ENCODE data around the gene MFSD8.
A peak's percentile ranks its signal among the peaks of the same experiment; 100 is the strongest.
"Not testable (repeated sequence)": the region's sequence is repeated elsewhere in the genome, so short reads cannot be mapped to it uniquely, and the experiment has no call there.

The MFSD8 gene

DNA sequence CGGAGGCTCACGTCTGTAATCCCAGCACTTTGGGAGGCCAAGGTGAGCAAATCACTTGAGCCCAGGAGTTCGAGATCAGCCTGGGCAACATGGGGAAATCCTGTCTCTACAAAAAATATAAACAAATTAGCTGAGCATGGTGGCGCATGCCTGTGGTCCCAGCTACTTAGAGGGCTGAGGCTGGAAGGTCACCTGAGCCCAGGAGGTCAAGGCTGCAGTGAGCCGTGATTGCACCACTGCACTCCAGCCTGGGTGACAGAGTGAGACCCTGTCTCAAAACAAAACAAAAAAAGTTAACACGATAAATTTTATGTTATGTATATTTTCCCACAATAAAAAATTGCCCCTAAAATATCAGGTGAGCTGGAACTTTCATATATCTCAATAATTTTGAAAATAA, 33.1 kb downstream of the MFSD8 start:
- DNase-seq (ENCODE audit: low read depth) = not testable (repeated sequence)

GRCh38 chr4:127930175-127930574, 34.8 kb downstream of the MFSD8 start:
- DNase-seq (ENCODE audit: low read depth) = no peak

DNA sequence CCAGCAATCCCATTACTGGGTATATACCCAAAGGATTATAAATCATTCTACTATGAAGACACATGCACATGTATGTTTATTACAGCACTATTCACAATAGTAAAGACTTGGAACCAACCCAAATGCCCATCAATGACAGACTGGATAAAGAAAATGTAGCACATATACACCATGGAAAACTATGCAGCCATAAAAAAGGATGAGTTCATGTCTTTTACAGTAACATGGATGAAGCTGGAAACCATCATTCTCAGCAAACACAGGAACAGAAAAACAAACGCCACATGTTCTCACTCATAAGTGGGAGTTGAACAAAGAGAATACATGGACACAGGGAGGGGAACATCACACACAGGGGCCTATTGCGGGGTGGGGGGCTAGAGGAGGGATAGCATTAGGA, 39.3 kb downstream of the MFSD8 start:
- not testable (repeated sequence) for DNase-seq (ENCODE audit: low read depth)

DNA sequence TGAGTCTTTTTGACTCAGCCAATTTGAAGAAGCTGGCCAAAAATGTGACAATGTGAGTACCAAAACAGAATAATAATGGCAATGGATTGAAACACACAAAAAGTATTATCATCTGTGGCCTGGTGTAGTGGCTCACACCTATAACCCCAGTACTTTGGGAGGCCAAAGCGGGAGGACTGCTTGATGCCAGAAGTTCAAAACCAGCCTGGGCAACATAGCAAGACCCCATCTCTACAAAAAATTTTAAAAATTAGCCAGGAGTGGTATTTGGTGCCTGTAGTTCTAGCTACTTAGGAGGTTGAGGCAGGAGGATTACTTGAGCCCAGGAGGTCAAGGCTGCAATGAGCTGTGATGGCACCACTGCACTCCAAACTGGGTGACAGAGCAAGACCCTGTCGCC, 42.7 kb downstream of the MFSD8 start:
- DNase-seq (ENCODE audit: low read depth) = no peak

DNA sequence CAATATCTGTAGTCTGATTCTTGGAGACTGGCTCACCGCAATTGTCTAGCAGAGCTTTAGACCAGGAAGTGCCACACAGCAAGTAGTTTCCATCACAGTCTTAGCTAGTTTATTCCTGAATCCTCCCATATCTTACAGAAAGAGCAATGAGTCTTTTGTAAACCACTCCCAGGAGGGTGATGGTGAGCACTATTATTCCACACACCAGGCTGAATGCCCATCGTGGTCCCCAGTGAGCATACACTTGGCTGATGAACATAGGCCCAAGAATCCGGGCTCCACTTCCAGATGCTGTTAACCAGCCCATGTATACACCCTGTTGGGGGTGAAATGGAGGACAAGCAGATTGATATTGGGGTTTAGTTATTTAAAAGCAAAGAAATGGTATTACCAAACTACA, 44.5 kb downstream of the MFSD8 start:
- DNase-seq (ENCODE audit: low read depth) = no peak

- no peak for DNase-seq (ENCODE audit: low read depth)
Measured at GRCh38 chr4:127917151-127917550, 47.8 kb downstream of the MFSD8 start.

- no peak for DNase-seq (ENCODE audit: low read depth)
Measured at GRCh38 chr4:127916512-127916911, 48.5 kb downstream of the MFSD8 start.

- DNase-seq (ENCODE audit: low read depth) = no peak
Measured at GRCh38 chr4:127905029-127905428, 59.9 kb downstream of the MFSD8 start.

- DNase-seq (ENCODE audit: low read depth) = not testable (repeated sequence)
Measured at GRCh38 chr4:127899682-127900081, 65.3 kb downstream of the MFSD8 start.

DNA sequence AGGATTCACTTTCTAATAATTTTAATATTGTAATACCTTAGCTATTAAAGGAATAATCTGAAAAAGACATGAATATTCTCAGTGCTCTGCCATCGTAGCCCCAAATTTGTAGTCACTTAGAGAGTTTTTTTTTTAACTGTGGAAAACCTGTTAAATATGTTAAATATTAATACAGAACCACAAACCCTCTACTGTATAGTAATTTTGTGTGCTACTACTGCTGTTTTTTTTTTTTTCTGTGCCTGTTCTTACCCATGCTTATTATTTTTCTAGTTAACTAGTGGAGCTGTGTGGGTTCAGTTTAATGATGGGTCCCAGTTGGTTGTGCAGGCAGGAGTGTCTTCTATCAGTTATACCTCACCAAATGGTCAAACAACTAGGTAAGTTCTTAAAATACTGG, 68.4 kb downstream of the MFSD8 start:
- DNase-seq (ENCODE audit: low read depth) = no peak

GRCh38 chr4:127896069-127896468, 68.9 kb downstream of the MFSD8 start:
- DNase-seq (ENCODE audit: low read depth) = no peak

- no peak for DNase-seq (ENCODE audit: low read depth)
Measured at GRCh38 chr4:127889903-127890302, 75.1 kb downstream of the MFSD8 start.

DNA sequence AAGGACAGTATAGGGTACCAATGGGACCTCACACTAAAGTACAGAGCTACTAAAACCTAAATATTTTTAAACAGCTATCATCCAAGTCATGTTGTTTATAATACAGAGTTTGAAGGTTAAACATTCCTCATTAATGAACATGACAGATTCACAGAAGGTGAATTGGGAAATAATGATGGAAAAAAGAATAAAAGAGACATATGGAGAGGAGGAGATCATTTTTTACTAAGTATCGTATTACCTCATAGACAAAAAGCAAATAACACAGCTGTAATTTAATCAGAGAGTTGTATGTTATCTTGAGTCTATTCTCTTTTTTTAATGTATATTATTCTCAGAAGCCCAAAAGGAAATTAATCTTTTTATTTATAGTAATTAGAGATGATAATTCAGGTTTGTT, 76.4 kb downstream of the MFSD8 start:
- no peak for DNase-seq (ENCODE audit: low read depth)

- no peak for DNase-seq (ENCODE audit: low read depth)
Measured at GRCh38 chr4:127881563-127881864, 83.5 kb downstream of the MFSD8 start.

- DNase-seq (ENCODE audit: low read depth) = peak; percentile 91
Measured at GRCh38 chr4:127880763-127881562, 84.0 kb downstream of the MFSD8 start, which contains the start of gene PLK4. TSS of gene PLK4 (plus strand) at chr4:127880893. CDS start at chr4:127881135, 242 bp downstream.

DNA sequence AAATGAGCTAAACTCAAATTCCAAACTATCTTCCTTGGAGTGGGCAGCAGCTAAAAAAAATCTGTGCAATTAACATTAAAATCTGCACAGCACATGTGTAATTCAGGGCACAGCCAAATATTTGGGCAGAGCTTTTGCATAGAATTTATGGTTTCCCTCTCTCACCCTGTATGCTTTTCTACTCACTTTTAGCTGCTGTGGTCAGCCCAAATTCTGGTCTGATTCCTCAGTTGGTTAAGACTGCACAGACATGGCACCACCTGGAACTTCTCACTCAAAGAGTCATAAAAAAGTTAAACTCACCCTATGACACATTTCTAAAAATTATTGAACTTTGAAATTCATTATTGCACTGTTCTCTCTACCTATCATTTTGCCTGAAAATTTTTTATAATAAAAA, 89.2 kb downstream of the MFSD8 start:
- DNase-seq (ENCODE audit: low read depth) = no peak

DNA sequence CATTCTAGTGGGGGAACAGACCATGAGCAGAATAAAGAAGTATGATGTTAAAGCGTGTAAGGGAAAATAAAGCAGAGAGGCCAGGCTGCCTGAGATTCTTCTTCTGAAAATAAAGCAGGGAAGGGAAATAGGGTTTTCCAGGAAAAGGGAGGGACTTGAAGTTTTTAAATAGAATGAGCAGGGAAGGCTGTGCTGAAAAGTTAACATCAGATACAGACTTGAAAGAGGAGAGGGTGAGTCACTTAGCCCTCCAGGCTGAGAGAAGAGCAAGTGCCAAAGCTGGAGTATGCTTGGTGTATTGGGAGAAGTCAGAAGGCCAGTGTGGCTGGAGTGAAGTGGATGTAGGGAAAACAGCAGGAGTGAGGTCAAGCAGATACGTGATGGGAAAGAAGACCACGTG, 94.3 kb downstream of the MFSD8 start:
- no peak for DNase-seq (ENCODE audit: low read depth)

DNA sequence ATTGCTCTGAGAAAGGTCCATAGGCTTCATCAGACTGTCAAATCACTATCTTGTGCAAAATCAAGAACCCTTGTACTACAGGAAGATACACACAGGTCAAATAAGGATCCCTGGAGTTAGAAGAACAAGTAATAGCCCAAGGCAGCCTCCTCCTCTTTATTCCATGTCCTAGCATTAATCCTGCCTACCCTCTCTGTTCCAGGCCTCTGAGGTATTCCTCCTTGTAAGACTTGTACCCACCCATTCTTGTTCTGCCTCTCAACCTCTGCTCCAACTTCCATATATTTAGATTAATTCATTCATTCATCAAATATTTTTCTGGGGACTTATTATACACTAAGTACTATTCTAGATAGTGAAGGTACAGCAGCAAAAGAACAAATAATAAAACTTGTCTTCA, 94.7 kb downstream of the MFSD8 start:
- no peak for DNase-seq (ENCODE audit: low read depth)

GRCh38 chr4:127868196-127868595, 96.8 kb downstream of the MFSD8 start:
- DNase-seq (ENCODE audit: low read depth) = no peak

Measured in activated gamma-delta T cell treated with anti-CD3 and anti-CD28 coated beads, Interleukin-2, amount 50 U/mL, for 16 hours (primary cell).